ENCODE data around the gene CAMSAP1.

CAMSAP1 gene

DNA sequence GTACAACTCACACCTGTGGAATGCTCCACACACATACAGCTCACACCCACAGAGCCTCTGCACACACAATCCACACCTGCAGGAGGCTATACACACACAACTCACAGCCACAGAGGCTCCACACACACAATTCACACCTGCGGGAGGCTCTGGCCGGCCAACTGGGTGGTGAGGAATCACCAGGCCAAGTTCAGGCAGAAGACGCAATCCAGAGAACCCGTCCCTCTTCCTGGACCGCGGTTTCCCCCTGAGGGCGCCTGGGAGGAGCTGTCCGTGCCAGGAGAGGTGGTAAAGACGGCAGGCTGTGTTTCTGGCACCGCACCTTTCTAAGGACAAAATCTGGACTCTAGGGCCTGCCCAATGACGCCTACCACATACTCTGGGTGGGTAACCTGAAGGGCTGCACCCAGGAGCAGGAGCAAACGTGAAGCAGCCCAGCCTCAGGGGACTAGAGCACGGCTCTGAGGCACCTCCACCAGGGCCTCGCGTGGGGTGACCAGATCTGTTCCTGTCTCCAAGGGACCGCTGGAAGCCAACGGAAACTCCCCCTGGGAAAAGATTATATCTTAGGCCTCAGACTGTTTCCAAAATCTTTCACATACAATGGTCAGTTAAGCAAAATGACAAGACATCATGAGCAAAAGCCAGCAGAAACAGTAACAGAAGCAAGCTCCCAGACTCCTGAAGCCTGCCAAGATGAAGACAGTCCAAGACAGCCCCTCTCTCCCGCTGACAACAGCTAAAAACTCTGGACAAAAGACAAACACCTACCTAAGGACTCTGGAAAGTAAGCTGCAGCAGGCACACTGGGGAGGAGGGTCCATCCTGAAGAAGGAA is 16.9 kb downstream of the CAMSAP1 start:
- no peak for DNase-seq (ENCODE audit: low spot score)
- Histone ChIP-seq H2AFZ (ENCODE audit: low read length) (no peak overlapping the region), H3K27ac (replicated peaks; ENCODE audit: low read length) (no peak overlapping the region), H2BK5ac (ENCODE audit: low read length) (no peak overlapping the region), H3K4me3 (ENCODE audit: low read length in 2 of 2) (no peak overlapping the region), H2BK120ac (ENCODE audit: low read depth, low read length) (no peak overlapping the region), H4K91ac (ENCODE audit: low read depth, low read length, poor library complexity) (no peak overlapping the region), H3K36me3 (replicated peaks in 1 of 2; ENCODE audit: control insufficient read depth in 2 of 2, insufficient read depth in 2 of 2, low read length in 2 of 2) (peaks cover 0 to 21% of the 10 kb centered on the region in 2 donors), H2BK12ac (ENCODE audit: low read length) (no peak overlapping the region), H3K9ac (ENCODE audit: low read depth, low read length, poor library complexity) (no peak overlapping the region), H2BK15ac (ENCODE audit: low read length) (no peak overlapping the region), H3K18ac (ENCODE audit: low read length) (peak overlapping the region; percentile 28), H3K4ac (ENCODE audit: low read length) (no peak overlapping the region), H3K4me2 (ENCODE audit: insufficient read depth, low read length, poor library complexity, severe bottlenecking) (no peak overlapping the region), H3K4me1 (ENCODE audit: control insufficient read depth in 2 of 2, insufficient read depth in 1 of 2, low read depth in 1 of 2, low read length in 2 of 2) (peaks cover 10 to 46% of the 10 kb centered on the region in 2 donors), H3K79me1 (ENCODE audit: low read depth, low read length) (peaks cover 27% of the 10 kb centered on the region), H4K8ac (ENCODE audit: low read depth, low read length) (no peak overlapping the region), H3K23ac (ENCODE audit: low read depth, low read length, poor library complexity) (no peak overlapping the region), H2AK5ac (ENCODE audit: low read depth, low read length) (no peak overlapping the region), H3K14ac (ENCODE audit: low read length) (peak overlapping the region; percentile 5), H3K27me3 (ENCODE audit: control insufficient read depth in 3 of 3, insufficient read depth in 3 of 3, low read depth in 1 of 3, low read length in 3 of 3) (no peaks in the 10 kb centered on the region), H3K9me3 (replicated peaks in 1 of 2; ENCODE audit: control insufficient read depth in 2 of 2, insufficient read depth in 1 of 2, low read depth in 1 of 2, low read length in 2 of 2) (peaks cover 5 to 24% of the 10 kb centered on the region in 2 donors)
- WGBS, 2 donors (ENCODE audit: extremely low coverage in 2 of 2, insufficient read length in 2 of 2, insufficient replicate concordance in 1 of 2) = no CpG with 5 or more reads among the region's 18 CpGs

DNA sequence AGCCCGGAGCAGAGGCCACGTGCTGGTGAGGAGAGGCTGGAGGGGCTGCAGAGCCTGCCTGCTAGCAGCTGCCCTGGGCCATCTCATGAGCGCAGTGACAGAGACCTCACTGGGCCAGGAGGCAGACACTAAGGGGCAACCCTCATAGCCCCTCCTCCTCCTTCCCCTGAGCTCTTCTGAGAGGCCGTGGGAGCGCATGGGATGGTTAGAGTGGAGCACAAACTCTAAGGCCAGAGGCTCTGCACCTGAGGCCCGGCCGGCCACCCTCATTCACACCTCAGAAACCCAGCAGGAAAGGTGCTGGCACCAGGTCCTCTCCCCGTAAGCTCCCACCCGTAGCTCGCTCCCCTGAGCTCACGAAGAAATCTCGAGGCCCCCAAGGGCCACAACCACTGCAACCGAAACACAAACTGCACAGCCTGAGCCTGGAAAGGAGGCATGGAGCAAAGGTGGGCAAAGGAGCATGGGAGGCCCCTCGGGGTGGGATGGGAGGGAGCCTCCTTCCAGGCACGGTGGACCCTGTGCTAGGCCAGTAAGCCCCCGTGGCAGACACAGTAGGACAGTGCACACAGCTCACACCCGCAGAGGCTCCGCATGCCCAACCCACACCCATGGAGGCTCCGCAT is 17.7 kb downstream of the CAMSAP1 start:
- Histone ChIP-seq H3K14ac (ENCODE audit: low read length) (peak overlapping the region; percentile 5), H3K18ac (ENCODE audit: low read length) (peak overlapping the region; percentile 39), H3K36me3 (replicated peaks in 1 of 2; ENCODE audit: control insufficient read depth in 2 of 2, insufficient read depth in 2 of 2, low read length in 2 of 2) (peaks cover 0 to 21% of the 10 kb centered on the region in 2 donors), H3K4me1 (ENCODE audit: control insufficient read depth in 2 of 2, insufficient read depth in 1 of 2, low read depth in 1 of 2, low read length in 2 of 2) (peaks cover 10 to 48% of the 10 kb centered on the region in 2 donors), H3K9ac (ENCODE audit: low read depth, low read length, poor library complexity) (no peak overlapping the region), H3K79me1 (ENCODE audit: low read depth, low read length) (peaks cover 34% of the 10 kb centered on the region), H2AK5ac (ENCODE audit: low read depth, low read length) (peak overlapping the region; percentile 13), H3K4ac (ENCODE audit: low read length) (no peak overlapping the region), H3K23ac (ENCODE audit: low read depth, low read length, poor library complexity) (no peak overlapping the region), H3K27me3 (ENCODE audit: control insufficient read depth in 3 of 3, insufficient read depth in 3 of 3, low read depth in 1 of 3, low read length in 3 of 3) (no peaks in the 10 kb centered on the region), H3K9me3 (replicated peaks in 1 of 2; ENCODE audit: control insufficient read depth in 2 of 2, insufficient read depth in 1 of 2, low read depth in 1 of 2, low read length in 2 of 2) (peaks cover 3 to 17% of the 10 kb centered on the region in 2 donors), H2BK5ac (ENCODE audit: low read length) (no peak overlapping the region), H3K27ac (replicated peaks; ENCODE audit: low read length) (no peak overlapping the region), H2AFZ (ENCODE audit: low read length) (no peak overlapping the region), H2BK120ac (ENCODE audit: low read depth, low read length) (no peak overlapping the region), H2BK15ac (ENCODE audit: low read length) (no peak overlapping the region), H4K8ac (ENCODE audit: low read depth, low read length) (no peak overlapping the region), H3K4me3 (ENCODE audit: low read length in 2 of 2) (no peak overlapping the region), H2BK12ac (ENCODE audit: low read length) (no peak overlapping the region), H3K4me2 (ENCODE audit: insufficient read depth, low read length, poor library complexity, severe bottlenecking) (no peak overlapping the region), H4K91ac (ENCODE audit: low read depth, low read length, poor library complexity) (no peak overlapping the region)
- DNase-seq (ENCODE audit: low spot score) = no peak
- no CpG with 5 or more reads among the region's 19 CpGs for WGBS, 2 donors (ENCODE audit: extremely low coverage in 2 of 2, insufficient read length in 2 of 2, insufficient replicate concordance in 1 of 2)

DNA sequence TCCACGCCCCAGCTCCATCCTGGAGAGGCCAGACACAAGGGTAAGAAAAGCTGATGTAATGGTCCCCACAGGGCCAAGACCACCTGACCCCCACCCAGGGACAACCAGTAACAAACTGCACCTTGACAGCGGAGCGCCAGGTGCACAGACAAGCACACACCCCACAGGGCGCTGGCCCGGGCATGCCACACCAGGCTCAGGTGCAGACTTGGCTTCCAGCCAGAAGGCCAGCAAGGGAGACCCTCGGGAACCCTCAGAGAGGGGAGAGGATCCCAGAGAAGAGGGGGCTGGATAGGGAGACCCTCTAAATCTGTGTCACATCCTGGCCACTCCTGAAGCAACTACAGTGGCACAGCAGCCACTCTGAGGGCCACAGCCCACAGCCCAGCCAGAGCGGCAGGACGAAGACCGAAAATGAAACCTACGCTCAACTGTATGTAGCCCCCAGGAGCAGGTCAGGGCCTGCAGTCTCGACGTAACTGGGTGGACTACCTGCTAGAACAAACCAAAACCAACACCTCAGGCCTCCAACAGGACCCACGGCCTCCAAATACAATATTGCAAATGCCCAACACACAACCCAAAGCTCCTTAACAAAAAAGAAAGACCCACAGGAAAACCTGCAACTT is 18.5 kb downstream of the CAMSAP1 start:
- no peak for DNase-seq (ENCODE audit: low spot score)
- Histone ChIP-seq H2AFZ (ENCODE audit: low read length) (no peak overlapping the region), H3K27me3 (ENCODE audit: control insufficient read depth in 3 of 3, insufficient read depth in 3 of 3, low read depth in 1 of 3, low read length in 3 of 3) (no peaks in the 10 kb centered on the region), H4K91ac (ENCODE audit: low read depth, low read length, poor library complexity) (no peak overlapping the region), H4K8ac (ENCODE audit: low read depth, low read length) (no peak overlapping the region), H2BK120ac (ENCODE audit: low read depth, low read length) (no peak overlapping the region), H2AK5ac (ENCODE audit: low read depth, low read length) (no peak overlapping the region), H3K4ac (ENCODE audit: low read length) (no peak overlapping the region), H3K23ac (ENCODE audit: low read depth, low read length, poor library complexity) (no peak overlapping the region), H3K9ac (ENCODE audit: low read depth, low read length, poor library complexity) (peak overlapping the region; percentile 9), H3K79me1 (ENCODE audit: low read depth, low read length) (peaks cover 35% of the 10 kb centered on the region), H3K27ac (replicated peaks; ENCODE audit: low read length) (no peak overlapping the region), H3K18ac (ENCODE audit: low read length) (peak overlapping the region; percentile 11), H3K36me3 (replicated peaks in 1 of 2; ENCODE audit: control insufficient read depth in 2 of 2, insufficient read depth in 2 of 2, low read length in 2 of 2) (peaks cover 0 to 21% of the 10 kb centered on the region in 2 donors), H3K4me1 (ENCODE audit: control insufficient read depth in 2 of 2, insufficient read depth in 1 of 2, low read depth in 1 of 2, low read length in 2 of 2) (peaks cover 10 to 46% of the 10 kb centered on the region in 2 donors), H2BK15ac (ENCODE audit: low read length) (no peak overlapping the region), H3K9me3 (replicated peaks in 1 of 2; ENCODE audit: control insufficient read depth in 2 of 2, insufficient read depth in 1 of 2, low read depth in 1 of 2, low read length in 2 of 2) (peaks cover 0 to 9% of the 10 kb centered on the region in 2 donors), H3K14ac (ENCODE audit: low read length) (no peak overlapping the region), H3K4me3 (ENCODE audit: low read length in 2 of 2) (no peak overlapping the region), H2BK12ac (ENCODE audit: low read length) (no peak overlapping the region), H3K4me2 (ENCODE audit: insufficient read depth, low read length, poor library complexity, severe bottlenecking) (no peak overlapping the region), H2BK5ac (ENCODE audit: low read length) (no peak overlapping the region)
- WGBS, 2 donors (ENCODE audit: extremely low coverage in 2 of 2, insufficient read length in 2 of 2, insufficient replicate concordance in 1 of 2) = no CpG with 5 or more reads among the region's 13 CpGs
